ENCODE data around the gene FARS2. TPM values are rescaled to one million over a fixed set of nuclear protein-coding genes. Genes with fewer than 3 reads are reported as not detected.

FARS2 gene
- polyA plus RNA-seq, 1 donor from 2014 or later: 11.9 TPM

GRCh38 chr6:5290500-5290899 is 29.2 kb downstream of the FARS2 start:
- H3F3A ChIP-seq (ENCODE audit: insufficient read depth, low read length, poor library complexity, severe bottlenecking): no peaks in the 10 kb centered on the region
- H3K36me3 ChIP-seq (ENCODE audit: insufficient read depth, low read length): no peaks in the 10 kb centered on the region
- H4K20me1 ChIP-seq (ENCODE audit: insufficient read depth): no peaks in the 10 kb centered on the region
- no peak overlapping the region for H3K4me2 ChIP-seq (ENCODE audit: low read length)
- H3K27ac ChIP-seq (ENCODE audit: low read length): no peak overlapping the region
- no peak overlapping the region for H2AFZ ChIP-seq (ENCODE audit: low read depth, low read length)
- no peaks in the 10 kb centered on the region for H3K27me3 ChIP-seq (ENCODE audit: insufficient read depth, low read depth, low read length)
- H3K4me3 ChIP-seq (ENCODE audit: low read length): no peak overlapping the region
- no peaks in the 10 kb centered on the region for H3K79me2 ChIP-seq (replicated peaks; ENCODE audit: insufficient read depth, low read length)
- H3K9me3 ChIP-seq (ENCODE audit: low read length): no peaks in the 10 kb centered on the region
- H3K9me2 ChIP-seq (ENCODE audit: insufficient read depth, low read length): no peaks in the 10 kb centered on the region
- H3K9ac ChIP-seq (ENCODE audit: low read length): no peak overlapping the region
- no peak for TF ChIP-seq RAD21 (conservative IDR thresholded peaks at IDR 0.05)
- TF ChIP-seq MXI1 (conservative IDR thresholded peaks at IDR 0.05; ENCODE audit: poor library complexity, severe bottlenecking): no peak
- TF ChIP-seq SMC3 (conservative IDR thresholded peaks at IDR 0.05; ENCODE audit: poor library complexity): no peak
- TF ChIP-seq REST (IDR thresholded peaks at IDR 0.05; ENCODE audit: borderline replicate concordance): no peak
- TF ChIP-seq TAF1 (IDR thresholded peaks at IDR 0.05; ENCODE audit: low read depth): no peak
- TF ChIP-seq CTCF (IDR thresholded peaks at IDR 0.05; ENCODE audit: poor library complexity, severe bottlenecking): no peak
- no peak for TF ChIP-seq EP300 (conservative IDR thresholded peaks at IDR 0.05; ENCODE audit: poor library complexity, severe bottlenecking)
- no peak for TF ChIP-seq POLR2AphosphoS5 (IDR thresholded peaks at IDR 0.05)
- no peak for TF ChIP-seq EZH2 (IDR thresholded peaks at IDR 0.05; ENCODE audit: borderline replicate concordance, insufficient read depth, low read length, poor library complexity, severe bottlenecking)

GRCh38 chr6:5292154-5292553 is 30.8 kb downstream of the FARS2 start:
- H3F3A ChIP-seq (ENCODE audit: insufficient read depth, low read length, poor library complexity, severe bottlenecking): no peaks in the 10 kb centered on the region
- H3K79me2 ChIP-seq (replicated peaks; ENCODE audit: insufficient read depth, low read length): no peaks in the 10 kb centered on the region
- no peaks in the 10 kb centered on the region for H3K9me2 ChIP-seq (ENCODE audit: insufficient read depth, low read length)
- H3K9ac ChIP-seq (ENCODE audit: low read length): no peak overlapping the region
- H3K4me3 ChIP-seq (ENCODE audit: low read length): no peak overlapping the region
- no peaks in the 10 kb centered on the region for H3K36me3 ChIP-seq (ENCODE audit: insufficient read depth, low read length)
- TF ChIP-seq TAF1 (IDR thresholded peaks at IDR 0.05; ENCODE audit: low read depth): no peak
- no peak for TF ChIP-seq CTCF (IDR thresholded peaks at IDR 0.05; ENCODE audit: poor library complexity, severe bottlenecking)
- no peak for TF ChIP-seq EP300 (conservative IDR thresholded peaks at IDR 0.05; ENCODE audit: poor library complexity, severe bottlenecking)
- no peak for TF ChIP-seq RAD21 (conservative IDR thresholded peaks at IDR 0.05)
- no peak for TF ChIP-seq POLR2AphosphoS5 (IDR thresholded peaks at IDR 0.05)
- no peak for TF ChIP-seq MXI1 (conservative IDR thresholded peaks at IDR 0.05; ENCODE audit: poor library complexity, severe bottlenecking)
- no peak for TF ChIP-seq SMC3 (conservative IDR thresholded peaks at IDR 0.05; ENCODE audit: poor library complexity)
- TF ChIP-seq REST (IDR thresholded peaks at IDR 0.05; ENCODE audit: borderline replicate concordance): no peak
- TF ChIP-seq EZH2 (IDR thresholded peaks at IDR 0.05; ENCODE audit: borderline replicate concordance, insufficient read depth, low read length, poor library complexity, severe bottlenecking): no peak
- no peak overlapping the region for H2AFZ ChIP-seq (ENCODE audit: low read depth, low read length)
- no peaks in the 10 kb centered on the region for H3K27me3 ChIP-seq (ENCODE audit: insufficient read depth, low read depth, low read length)
- no peaks in the 10 kb centered on the region for H4K20me1 ChIP-seq (ENCODE audit: insufficient read depth)
- no peak overlapping the region for H3K4me2 ChIP-seq (ENCODE audit: low read length)
- no peak overlapping the region for H3K27ac ChIP-seq (ENCODE audit: low read length)
- no peaks in the 10 kb centered on the region for H3K9me3 ChIP-seq (ENCODE audit: low read length)
